ENCODE results near the gene CLDN2.

CLDN2 gene

DNA sequence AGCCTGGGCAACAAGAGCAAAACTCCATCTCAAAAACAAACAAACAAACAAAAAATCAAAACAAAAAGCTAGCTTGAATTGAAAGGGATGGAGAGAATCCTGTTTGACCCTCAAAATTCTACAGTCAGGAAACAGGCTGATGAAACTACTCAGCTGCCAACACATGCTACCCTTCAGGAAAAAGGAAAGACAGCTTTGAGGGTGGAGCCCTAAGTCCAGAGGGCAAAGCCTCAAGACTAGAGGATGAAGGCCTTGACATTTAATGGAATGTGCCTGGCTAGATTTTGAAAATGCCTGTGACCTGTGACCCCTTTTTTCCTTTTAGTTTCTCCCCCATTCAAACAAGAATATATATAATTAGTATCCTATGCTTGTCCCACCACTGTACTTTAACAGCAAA lies 52.7 kb downstream of the CLDN2 start:
- no peak for DNase-seq

DNA sequence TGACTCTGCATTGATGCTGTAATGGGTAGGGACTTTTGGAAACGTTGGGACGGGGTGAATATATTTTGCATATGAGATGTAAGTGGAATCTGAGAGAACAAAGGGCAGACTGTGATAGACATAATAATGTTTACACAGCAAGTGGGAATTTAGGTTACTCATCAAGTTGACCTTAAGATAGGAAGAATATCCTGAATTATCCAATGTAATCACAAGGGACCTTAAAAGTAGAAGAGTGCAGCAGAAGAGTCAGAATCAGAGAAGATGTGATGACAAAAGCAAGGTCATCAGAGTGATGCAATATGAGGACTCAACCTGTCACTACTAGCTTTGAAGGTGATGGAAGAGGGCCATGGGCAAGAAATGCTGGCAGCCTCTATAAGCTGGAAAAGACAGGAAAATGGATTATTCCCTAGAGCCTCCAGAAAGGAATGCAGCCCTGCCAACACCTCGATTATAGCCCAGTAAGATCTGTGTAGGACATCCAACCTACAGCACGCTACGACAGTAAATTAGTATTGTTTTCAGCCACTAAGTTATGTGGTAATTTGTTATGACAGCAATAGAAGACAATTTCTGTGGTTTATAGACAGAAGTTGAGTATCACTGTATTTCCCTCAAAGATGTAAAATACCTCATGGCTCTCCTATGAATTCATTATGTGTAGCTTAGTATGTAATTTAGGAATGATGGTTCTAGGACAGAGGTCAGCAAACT lies 53.4 kb downstream of the CLDN2 start:
- DNase-seq = no peak

DNA sequence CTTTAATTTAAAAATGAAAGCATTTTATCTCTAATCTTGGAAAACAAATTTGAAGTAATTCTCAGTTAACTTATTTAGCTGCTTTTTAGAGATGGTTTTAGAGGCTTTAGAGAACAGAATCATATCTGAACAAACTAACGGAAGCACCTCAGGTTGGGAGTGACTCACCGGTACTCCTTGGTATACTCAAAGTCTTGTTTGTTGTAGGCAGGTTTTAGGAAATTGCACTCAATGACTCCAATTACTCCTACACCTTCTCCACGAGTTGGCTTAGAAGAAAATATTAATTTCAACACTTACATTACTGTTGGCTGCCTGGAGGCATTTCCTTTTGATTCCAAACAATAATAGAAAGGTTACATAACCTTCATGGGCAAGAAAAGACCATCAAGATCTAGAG lies 56.2 kb downstream of the CLDN2 start:
- DNase-seq = no peak
